GM18526 (cell line): ENCODE data around the gene MTRR.

ENCODE experiments used
- POLR2A ChIP-seq: IDR thresholded peaks from 3 replicates; pipeline ENCODE4 v1.6.1; 2011; ENCODE audit not compliant: insufficient read length; ENCODE audit errors: extremely low read depth

The MTRR gene

DNA sequence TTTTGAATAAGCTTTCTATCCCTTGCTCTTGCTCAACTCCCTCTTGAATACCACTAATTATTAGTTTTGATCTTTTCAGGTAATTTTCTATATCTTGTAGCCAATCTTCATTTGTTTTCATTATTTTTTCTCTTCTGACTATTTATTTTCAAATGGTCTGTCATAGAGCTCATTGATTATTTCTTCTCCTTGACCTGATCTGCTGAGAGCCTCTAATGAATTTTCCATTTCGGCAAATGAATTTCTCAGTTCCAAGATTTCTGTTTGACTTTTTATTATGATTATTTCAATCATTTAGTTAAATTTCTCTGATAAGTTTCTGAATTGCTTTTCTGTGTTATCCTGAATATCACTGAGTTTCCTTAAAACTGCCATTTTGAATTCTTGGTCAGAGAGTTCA is 39.4 kb downstream of the MTRR start:
- no peak for TF ChIP-seq POLR2A

GRCh38 chr5:7910738-7911428 is 41.9 kb downstream of the MTRR start:
- TF ChIP-seq POLR2A: no peak

DNA sequence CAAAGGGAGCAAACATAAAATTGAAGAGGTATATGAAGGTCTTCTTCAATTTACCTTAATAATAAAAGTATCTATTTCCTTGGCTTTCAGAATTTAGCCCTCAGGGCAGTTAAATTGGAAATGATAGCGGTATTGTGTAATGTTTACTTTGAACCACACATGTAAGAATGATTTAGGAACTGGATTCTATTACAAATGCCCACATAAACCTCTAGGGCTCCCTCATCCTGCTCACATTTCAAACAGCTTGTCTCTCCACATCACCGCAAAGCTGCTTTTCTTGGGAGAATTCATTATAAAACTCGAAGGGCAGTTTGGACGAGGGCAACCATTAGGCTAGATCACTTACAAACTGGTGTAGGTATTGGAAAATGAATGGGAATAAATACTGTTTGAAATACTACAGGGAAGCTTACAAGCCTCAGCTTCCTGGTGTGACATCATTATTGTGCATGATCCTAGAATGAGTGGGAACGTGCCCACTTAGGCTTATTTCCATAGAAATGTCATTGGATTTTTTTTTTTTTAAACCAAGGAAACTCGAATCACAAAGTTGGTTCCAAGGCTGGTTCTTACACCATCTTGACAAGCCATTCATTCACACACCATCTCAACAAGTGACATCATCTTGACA is 47.3 kb downstream of the MTRR start:
- no peak for TF ChIP-seq POLR2A

- TF ChIP-seq POLR2A: no peak
Measured at GRCh38 chr5:7917130-7918123, 48.5 kb downstream of the MTRR start.

DNA sequence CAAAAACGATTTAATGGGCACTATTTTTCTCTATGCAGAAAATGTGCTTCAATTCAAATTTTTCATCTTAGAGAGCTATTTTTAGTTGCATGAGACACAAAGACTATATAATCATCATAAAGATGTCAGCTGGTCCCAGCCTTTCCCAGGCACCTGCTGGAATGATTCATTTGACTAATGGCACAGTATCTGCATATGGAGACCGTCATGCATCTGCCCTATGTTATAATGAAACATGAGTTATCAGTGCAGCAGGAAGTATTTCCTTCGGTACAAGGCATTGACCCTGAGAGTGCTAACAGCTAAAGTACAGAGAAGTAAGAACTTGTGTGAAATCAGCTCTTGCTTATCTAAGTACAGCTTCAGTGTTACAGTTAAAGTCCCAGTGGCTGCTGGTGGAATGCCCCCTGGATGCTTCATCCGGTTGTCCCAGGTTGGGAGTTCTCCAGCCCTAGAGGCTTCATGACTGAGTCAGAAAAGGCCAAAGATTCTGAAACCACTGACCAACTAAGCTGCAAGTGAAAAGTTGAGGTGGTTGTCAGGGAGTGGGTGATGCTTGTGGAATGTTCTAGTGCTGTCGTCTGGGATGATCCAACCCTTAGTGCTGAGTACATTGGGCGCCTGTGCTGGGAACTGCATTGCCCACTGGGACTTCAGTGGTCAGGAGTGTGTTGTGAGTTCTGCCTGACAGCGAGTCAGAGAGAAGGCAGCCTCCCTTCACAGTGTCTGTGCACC is 57.2 kb downstream of the MTRR start:
- TF ChIP-seq POLR2A: no peak

- TF ChIP-seq POLR2A: no peak
Measured at GRCh38 chr5:7926720-7927119, 57.8 kb downstream of the MTRR start.

- TF ChIP-seq POLR2A: no peak
Measured at GRCh38 chr5:7927466-7928375, 58.8 kb downstream of the MTRR start.

DNA sequence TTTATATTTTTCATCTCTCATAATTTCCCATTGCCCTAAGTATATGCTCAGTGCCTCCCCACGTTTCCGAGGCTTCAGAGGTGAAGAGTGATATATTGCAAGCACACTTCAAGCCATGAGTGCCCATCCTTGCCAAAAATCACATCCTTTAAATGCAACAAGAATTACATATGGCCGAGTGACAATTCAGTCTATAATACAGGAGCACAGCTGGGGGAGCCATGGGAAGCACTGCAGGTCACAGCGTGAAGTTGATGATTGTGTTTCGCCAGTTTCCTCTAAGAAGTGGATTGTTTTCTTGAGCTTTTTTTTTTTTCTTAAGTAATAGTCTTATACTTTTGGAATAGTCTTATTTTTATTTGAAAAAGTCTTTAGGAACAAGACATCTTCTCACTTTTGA is 61.1 kb downstream of the MTRR start:
- TF ChIP-seq POLR2A: no peak

GRCh38 chr5:7941692-7942091 is 72.7 kb downstream of the MTRR start:
- TF ChIP-seq POLR2A: no peak

- no peak for TF ChIP-seq POLR2A
Measured at GRCh38 chr5:7947301-7947700, 78.4 kb downstream of the MTRR start.
